SU-DHL-6 (cell line): ENCODE measurements around the gene LRRC19.

ENCODE experiments used
- CTCF ChIP-seq: fragments of 200-600 bp; sonication (generic); IDR thresholded peaks from one replicate; pipeline ENCODE4 v1.5.1; 2017; ENCODE audit warnings: antibody characterized with exemption, mild to moderate bottlenecking, low read length, moderate library complexity; ENCODE audit not compliant: insufficient read depth, poor library complexity, severe bottlenecking
- EZH2phosphoT487 ChIP-seq: fragments of 200-600 bp; sonication (generic), shearing (Covaris generic); conservative IDR thresholded peaks from 2 replicates; pipeline ENCODE4 v1.6.1; 2018; ENCODE audit warnings: mild to moderate bottlenecking, antibody characterized with exemption, low read length, moderate library complexity, mixed read lengths

GRCh38 chr9:26956860-26957233 is 48.6 kb downstream of the LRRC19 start:
- no peak for TF ChIP-seq CTCF
- TF ChIP-seq EZH2phosphoT487 = no peak
